ENCODE results near the gene TBC1D16.

DNA sequence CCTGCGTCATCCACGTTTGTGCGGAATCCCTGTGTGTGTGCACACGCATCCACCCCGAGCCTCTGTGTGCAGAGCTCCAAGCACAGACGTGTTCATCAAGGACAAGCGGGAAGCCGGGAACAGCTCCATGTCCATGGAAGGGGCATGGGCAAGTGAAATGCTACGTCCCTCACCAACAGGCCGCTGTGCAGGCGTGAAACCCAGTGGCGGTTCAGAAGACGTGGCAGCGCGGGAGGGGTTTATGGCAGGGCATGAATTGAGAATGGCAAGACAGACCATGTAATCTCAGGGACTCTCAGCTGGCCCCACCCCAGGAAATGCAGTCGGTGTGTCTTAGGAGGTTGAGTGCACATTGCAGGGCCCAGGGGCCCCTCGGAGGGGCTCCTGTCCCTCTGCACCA is 52.7 kb downstream of the TBC1D16 start:
- TF ChIP-seq, protein P1, sequence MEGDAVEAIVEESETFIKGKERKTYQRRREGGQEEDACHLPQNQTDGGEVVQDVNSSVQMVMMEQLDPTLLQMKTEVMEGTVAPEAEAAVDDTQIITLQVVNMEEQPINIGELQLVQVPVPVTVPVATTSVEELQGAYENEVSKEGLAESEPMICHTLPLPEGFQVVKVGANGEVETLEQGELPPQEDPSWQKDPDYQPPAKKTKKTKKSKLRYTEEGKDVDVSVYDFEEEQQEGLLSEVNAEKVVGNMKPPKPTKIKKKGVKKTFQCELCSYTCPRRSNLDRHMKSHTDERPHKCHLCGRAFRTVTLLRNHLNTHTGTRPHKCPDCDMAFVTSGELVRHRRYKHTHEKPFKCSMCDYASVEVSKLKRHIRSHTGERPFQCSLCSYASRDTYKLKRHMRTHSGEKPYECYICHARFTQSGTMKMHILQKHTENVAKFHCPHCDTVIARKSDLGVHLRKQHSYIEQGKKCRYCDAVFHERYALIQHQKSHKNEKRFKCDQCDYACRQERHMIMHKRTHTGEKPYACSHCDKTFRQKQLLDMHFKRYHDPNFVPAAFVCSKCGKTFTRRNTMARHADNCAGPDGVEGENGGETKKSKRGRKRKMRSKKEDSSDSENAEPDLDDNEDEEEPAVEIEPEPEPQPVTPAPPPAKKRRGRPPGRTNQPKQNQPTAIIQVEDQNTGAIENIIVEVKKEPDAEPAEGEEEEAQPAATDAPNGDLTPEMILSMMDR (conservative IDR thresholded peaks at IDR 0.05; ENCODE audit: low read length) = no peak
- TF ChIP-seq EZH2phosphoT487 (IDR thresholded peaks at IDR 0.05; ENCODE audit: borderline replicate concordance, low read depth, low read length) = no peak

All from OCI-LY7 (cell line).